Measurements from ENCODE around the gene GTF3C1. TPM values are rescaled to one million over a fixed set of nuclear protein-coding genes. Genes with fewer than 3 reads are reported as not detected.

Gene GTF3C1
- total and polyA plus RNA-seq, 4 donors, result 15.3 to 28.0 (median 22.2) TPM

DNA sequence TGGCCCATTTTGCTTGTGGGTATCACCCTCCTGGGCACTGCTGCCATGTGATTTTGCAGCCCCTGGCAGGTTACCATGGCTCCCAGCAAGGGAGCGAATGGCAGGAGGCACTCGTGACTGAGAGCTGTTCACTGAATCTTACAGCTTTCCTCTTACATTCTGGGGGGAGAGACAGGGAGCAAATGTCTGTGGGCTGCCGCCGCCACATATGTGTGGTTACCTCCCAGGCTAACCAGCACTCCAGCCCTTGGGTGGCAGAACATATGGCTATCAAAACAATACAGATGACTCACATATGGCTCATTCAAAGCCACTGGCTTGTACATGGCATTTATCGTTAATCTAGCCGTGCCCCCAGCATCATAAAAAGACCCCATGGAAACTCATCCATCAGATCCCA lies 19.8 kb downstream of the GTF3C1 start:
- H3K9ac ChIP-seq (ENCODE audit: low read depth in 1 of 2, low read length in 2 of 2), result no peak overlapping the region
- H3K27ac ChIP-seq (ENCODE audit: low read depth in 1 of 2, low read length in 2 of 2), result no peak overlapping the region
- peaks cover 8 to 84% (median 61%) of the 10 kb centered on the region in 4 donors for H3K36me3 ChIP-seq (ENCODE audit: control insufficient read depth in 4 of 4, insufficient read depth in 3 of 4, low read depth in 1 of 4, low read length in 3 of 4)
- H3K9me3 ChIP-seq (ENCODE audit: control insufficient read depth in 4 of 4, low read length in 3 of 4), result no peaks in the 10 kb centered on the region
- H3K27me3 ChIP-seq (ENCODE audit: control insufficient read depth in 4 of 4, insufficient read depth in 4 of 4, low read length in 3 of 4), result no peaks in the 10 kb centered on the region
- WGBS, result 94% methylated on average over 6 of the region's 6 CpGs
- no peak for DNase-seq (ENCODE audit: low spot score)
- H3K4me3 ChIP-seq (ENCODE audit: low read depth in 1 of 3, low read length in 3 of 3), result no peak overlapping the region
- TF ChIP-seq, protein P1, sequence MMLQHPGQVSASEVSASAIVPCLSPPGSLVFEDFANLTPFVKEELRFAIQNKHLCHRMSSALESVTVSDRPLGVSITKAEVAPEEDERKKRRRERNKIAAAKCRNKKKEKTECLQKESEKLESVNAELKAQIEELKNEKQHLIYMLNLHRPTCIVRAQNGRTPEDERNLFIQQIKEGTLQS (IDR thresholded peaks at IDR 0.05), result no peak
- TF ChIP-seq JUND (IDR thresholded peaks at IDR 0.05), result no peak
- TF ChIP-seq RXRA (IDR thresholded peaks at IDR 0.05), result no peak
- TF ChIP-seq, protein P2, sequence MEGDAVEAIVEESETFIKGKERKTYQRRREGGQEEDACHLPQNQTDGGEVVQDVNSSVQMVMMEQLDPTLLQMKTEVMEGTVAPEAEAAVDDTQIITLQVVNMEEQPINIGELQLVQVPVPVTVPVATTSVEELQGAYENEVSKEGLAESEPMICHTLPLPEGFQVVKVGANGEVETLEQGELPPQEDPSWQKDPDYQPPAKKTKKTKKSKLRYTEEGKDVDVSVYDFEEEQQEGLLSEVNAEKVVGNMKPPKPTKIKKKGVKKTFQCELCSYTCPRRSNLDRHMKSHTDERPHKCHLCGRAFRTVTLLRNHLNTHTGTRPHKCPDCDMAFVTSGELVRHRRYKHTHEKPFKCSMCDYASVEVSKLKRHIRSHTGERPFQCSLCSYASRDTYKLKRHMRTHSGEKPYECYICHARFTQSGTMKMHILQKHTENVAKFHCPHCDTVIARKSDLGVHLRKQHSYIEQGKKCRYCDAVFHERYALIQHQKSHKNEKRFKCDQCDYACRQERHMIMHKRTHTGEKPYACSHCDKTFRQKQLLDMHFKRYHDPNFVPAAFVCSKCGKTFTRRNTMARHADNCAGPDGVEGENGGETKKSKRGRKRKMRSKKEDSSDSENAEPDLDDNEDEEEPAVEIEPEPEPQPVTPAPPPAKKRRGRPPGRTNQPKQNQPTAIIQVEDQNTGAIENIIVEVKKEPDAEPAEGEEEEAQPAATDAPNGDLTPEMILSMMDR (IDR thresholded peaks at IDR 0.05; ENCODE audit: low read depth, low read length, missing input control), result no peak
- TF ChIP-seq, protein P3, sequence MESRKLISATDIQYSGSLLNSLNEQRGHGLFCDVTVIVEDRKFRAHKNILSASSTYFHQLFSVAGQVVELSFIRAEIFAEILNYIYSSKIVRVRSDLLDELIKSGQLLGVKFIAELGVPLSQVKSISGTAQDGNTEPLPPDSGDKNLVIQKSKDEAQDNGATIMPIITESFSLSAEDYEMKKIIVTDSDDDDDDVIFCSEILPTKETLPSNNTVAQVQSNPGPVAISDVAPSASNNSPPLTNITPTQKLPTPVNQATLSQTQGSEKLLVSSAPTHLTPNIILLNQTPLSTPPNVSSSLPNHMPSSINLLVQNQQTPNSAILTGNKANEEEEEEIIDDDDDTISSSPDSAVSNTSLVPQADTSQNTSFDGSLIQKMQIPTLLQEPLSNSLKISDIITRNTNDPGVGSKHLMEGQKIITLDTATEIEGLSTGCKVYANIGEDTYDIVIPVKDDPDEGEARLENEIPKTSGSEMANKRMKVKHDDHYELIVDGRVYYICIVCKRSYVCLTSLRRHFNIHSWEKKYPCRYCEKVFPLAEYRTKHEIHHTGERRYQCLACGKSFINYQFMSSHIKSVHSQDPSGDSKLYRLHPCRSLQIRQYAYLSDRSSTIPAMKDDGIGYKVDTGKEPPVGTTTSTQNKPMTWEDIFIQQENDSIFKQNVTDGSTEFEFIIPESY (IDR thresholded peaks at IDR 0.05), result no peak
- no peak for TF ChIP-seq TAF1 (conservative IDR thresholded peaks at IDR 0.05)
- no peak for TF ChIP-seq HNF4G (IDR thresholded peaks at IDR 0.05)
- TF ChIP-seq, protein P4, sequence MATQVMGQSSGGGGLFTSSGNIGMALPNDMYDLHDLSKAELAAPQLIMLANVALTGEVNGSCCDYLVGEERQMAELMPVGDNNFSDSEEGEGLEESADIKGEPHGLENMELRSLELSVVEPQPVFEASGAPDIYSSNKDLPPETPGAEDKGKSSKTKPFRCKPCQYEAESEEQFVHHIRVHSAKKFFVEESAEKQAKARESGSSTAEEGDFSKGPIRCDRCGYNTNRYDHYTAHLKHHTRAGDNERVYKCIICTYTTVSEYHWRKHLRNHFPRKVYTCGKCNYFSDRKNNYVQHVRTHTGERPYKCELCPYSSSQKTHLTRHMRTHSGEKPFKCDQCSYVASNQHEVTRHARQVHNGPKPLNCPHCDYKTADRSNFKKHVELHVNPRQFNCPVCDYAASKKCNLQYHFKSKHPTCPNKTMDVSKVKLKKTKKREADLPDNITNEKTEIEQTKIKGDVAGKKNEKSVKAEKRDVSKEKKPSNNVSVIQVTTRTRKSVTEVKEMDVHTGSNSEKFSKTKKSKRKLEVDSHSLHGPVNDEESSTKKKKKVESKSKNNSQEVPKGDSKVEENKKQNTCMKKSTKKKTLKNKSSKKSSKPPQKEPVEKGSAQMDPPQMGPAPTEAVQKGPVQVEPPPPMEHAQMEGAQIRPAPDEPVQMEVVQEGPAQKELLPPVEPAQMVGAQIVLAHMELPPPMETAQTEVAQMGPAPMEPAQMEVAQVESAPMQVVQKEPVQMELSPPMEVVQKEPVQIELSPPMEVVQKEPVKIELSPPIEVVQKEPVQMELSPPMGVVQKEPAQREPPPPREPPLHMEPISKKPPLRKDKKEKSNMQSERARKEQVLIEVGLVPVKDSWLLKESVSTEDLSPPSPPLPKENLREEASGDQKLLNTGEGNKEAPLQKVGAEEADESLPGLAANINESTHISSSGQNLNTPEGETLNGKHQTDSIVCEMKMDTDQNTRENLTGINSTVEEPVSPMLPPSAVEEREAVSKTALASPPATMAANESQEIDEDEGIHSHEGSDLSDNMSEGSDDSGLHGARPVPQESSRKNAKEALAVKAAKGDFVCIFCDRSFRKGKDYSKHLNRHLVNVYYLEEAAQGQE (IDR thresholded peaks at IDR 0.05), result no peak
- no peak for TF ChIP-seq NR2F2 (IDR thresholded peaks at IDR 0.05)
- no peak for TF ChIP-seq FOXA2 (IDR thresholded peaks at IDR 0.05)
- no peak for TF ChIP-seq RAD21 (IDR thresholded peaks at IDR 0.05)
- TF ChIP-seq, protein P5, sequence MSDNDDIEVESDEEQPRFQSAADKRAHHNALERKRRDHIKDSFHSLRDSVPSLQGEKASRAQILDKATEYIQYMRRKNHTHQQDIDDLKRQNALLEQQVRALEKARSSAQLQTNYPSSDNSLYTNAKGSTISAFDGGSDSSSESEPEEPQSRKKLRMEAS (IDR thresholded peaks at IDR 0.05), result no peak
- TF ChIP-seq SP1 (IDR thresholded peaks at IDR 0.05), result no peak
- TF ChIP-seq HNF4A (conservative IDR thresholded peaks at IDR 0.05), result no peak
- no peak for TF ChIP-seq GABPA (IDR thresholded peaks at IDR 0.05 in 1 of 2, conservative IDR thresholded peaks at IDR 0.05 in 1 of 2)
- no peak for TF ChIP-seq EGR1 (IDR thresholded peaks at IDR 0.05; ENCODE audit: low read depth in 2 of 2)
- no peak for TF ChIP-seq YY1 (IDR thresholded peaks at IDR 0.05)
- TF ChIP-seq FOXA1 (IDR thresholded peaks at IDR 0.05), result no peak
- no peaks in the 10 kb centered on the region for H3K4me1 ChIP-seq (ENCODE audit: control insufficient read depth in 4 of 4, insufficient read depth in 4 of 4, low read length in 3 of 4)

All from liver (tissue), 9 donors.